ENCODE results near the gene SRRM3.

GRCh38 chr7:76281006-76281705, 79.5 kb downstream of the SRRM3 start:
- TF ChIP-seq CTCF (IDR thresholded peaks at IDR 0.05) (no peak), POLR2A (IDR thresholded peaks at IDR 0.05) (no peak)
